IgD-negative memory B cell (primary cell): ENCODE results near the gene AGT. TPM values are rescaled to one million over a fixed set of nuclear protein-coding genes. Genes with fewer than 3 reads are reported as not detected.

Experiments
- H3K27ac Mint-ChIP-seq, 3 donors: one replicate each; pipeline ENCODE4 v1.8.0; 2020 to 2022; ENCODE audit warnings: mild to moderate bottlenecking in 3 of 3, mixed read lengths in 3 of 3, moderate library complexity in 1 of 3
- H3K27me3 Mint-ChIP-seq: one replicate; pipeline ENCODE4 v1.8.0; 2021; ENCODE audit warnings: mixed read lengths
- H3K36me3 Mint-ChIP-seq: one replicate; pipeline ENCODE4 v1.8.0; 2020; ENCODE audit warnings: mild to moderate bottlenecking, mixed read lengths
- H3K4me1 Mint-ChIP-seq, 3 donors: one replicate each; pipeline ENCODE4 v1.8.0; 2020 to 2022; ENCODE audit warnings: mixed read lengths in 3 of 3, mild to moderate bottlenecking in 1 of 3
- H3K4me3 Mint-ChIP-seq, 4 donors: one replicate each; pipeline ENCODE4 v1.8.0; 2020 to 2022; ENCODE audit warnings: mild to moderate bottlenecking in 4 of 4, mixed read lengths in 4 of 4, moderate library complexity in 3 of 4
- H3K9me3 Mint-ChIP-seq, 3 donors: one replicate each; pipeline ENCODE4 v1.8.0; 2020 to 2021; ENCODE audit warnings: mixed read lengths in 3 of 3, mild to moderate bottlenecking in 1 of 3
- polyA plus RNA-seq: library from polyadenylated mRNA; unstranded; fragments of 300-500 nt; fragmentation: Illumina TruSeq; gene quantifications from one replicate; pipeline ENCODE4 v1.2.3, GENCODE V29; 2021

AGT gene
- polyA plus RNA-seq = not detected

DNA sequence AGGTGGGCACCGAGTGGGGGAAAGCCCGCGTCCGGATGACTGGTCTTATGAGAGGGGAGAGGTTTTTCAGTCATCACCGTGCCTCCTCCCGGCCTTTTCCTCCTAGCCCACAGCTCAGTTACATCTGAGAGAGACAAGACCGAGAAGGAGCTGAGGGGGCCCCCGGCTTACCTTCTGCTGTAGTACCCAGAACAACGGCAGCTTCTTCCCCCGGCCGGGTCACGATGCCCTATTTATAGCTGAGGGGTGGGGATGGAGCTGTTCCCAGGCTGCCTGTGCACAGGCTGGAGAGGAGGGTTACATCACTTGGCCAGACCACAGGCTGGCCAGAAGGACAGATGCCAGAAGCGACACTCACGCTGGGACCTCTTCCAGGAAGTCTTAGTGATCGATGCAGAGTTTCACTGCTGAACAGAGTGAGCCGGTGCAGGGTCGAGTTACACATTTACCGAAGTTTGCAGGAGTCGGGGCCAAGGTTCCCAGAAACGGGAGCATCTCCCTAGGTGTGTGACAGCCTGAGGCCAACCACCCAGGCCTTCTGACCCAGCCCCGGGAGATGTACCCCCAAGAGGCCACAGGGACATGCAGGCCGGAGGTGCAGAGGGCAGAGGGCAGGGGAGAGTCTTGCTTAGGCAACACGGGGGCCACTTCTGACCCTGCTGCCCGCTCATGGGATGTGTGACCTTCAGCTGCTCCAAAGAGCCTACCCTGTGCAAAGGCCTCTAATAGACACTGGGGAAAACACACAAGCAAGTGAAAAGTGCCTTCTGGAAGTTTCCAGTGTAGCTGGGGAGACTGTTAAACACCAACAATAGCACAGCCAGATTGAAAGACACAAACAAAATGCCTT lies at the start of gene AGT:
Gene AGT, minus strand, starts transcription at position 208 of the 850 bp plus-strand sequence. CDS start 3,299 bp downstream, outside the sequence.
- Mint-ChIP-seq H3K27ac (no peak within 1 kb of the TSS), H3K4me1 (no peaks in the 10 kb centered on the region), H3K36me3 (no peaks in the 10 kb centered on the region), H3K4me3 (peak within 1 kb of the TSS in 2 of 4 donors; percentile 19 to 24), H3K27me3 (peaks cover 10% of the 10 kb centered on the region), H3K9me3 (peaks cover 5 to 7% (median 5%) of the 10 kb centered on the region in 3 donors)

DNA sequence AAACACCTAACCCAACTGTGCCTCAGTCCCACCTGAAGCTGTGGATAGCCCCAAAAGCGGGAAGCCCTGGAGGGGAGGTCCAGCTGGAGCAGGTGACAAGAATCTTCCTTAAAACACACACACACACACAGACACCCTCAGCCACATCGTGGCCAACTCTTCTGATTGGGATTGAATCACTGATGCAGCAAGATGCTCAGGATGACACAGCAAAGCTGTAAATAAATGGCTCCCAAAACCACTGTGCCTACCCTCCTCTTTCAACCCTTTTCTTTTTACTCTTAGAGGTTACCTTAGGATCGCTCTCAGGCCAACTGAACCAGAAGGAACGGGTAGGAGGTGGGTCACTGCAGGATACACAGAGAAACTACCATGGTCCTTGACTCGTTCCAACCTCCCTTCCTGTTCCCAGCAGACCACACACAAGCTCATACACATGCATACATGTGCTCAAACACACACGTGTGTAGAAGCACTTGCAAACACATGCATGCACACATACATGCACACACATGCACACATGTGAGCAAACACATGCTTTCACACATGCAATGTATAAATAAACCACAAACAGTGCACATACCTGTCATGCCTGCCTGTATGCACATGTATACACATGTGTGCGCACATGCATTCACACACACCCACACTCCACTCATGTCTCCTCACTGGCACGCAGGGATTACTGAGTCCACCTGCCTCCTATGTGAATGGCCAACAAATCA lies 47.7 kb upstream of the AGT start:
- H3K27me3 Mint-ChIP-seq = peaks cover 5% of the 10 kb centered on the region
- H3K27ac Mint-ChIP-seq = no peak overlapping the region
- H3K4me3 Mint-ChIP-seq = no peak overlapping the region
- H3K4me1 Mint-ChIP-seq = no peaks in the 10 kb centered on the region
- peaks cover 0 to 6% (median 0%) of the 10 kb centered on the region in 3 donors for H3K9me3 Mint-ChIP-seq
- H3K36me3 Mint-ChIP-seq = no peaks in the 10 kb centered on the region

DNA sequence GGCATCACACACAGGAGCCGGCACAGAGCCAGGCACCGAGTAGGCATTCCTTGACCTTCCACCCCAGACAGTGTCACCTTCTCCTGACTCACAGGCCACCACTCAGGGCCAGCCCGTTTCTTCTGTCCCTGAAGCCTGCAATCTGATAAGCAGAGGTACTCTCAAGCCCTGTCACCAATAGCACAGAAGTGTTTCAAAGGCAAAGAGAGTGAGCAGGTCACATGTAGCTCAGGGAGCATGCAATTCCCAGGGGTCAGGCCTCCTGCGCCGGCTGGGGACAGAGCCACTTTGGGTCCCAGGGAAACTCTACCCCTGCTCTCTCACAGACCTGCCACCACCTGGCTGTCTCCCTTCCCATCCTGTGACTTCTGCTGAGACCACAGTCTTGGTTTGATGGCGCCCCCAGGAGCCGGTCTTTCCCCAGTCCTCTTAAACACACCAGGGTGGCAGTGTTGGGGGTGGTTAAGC lies 46.5 kb upstream of the AGT start:
- H3K4me1 Mint-ChIP-seq = no peaks in the 10 kb centered on the region
- no peak overlapping the region for H3K27ac Mint-ChIP-seq

DNA sequence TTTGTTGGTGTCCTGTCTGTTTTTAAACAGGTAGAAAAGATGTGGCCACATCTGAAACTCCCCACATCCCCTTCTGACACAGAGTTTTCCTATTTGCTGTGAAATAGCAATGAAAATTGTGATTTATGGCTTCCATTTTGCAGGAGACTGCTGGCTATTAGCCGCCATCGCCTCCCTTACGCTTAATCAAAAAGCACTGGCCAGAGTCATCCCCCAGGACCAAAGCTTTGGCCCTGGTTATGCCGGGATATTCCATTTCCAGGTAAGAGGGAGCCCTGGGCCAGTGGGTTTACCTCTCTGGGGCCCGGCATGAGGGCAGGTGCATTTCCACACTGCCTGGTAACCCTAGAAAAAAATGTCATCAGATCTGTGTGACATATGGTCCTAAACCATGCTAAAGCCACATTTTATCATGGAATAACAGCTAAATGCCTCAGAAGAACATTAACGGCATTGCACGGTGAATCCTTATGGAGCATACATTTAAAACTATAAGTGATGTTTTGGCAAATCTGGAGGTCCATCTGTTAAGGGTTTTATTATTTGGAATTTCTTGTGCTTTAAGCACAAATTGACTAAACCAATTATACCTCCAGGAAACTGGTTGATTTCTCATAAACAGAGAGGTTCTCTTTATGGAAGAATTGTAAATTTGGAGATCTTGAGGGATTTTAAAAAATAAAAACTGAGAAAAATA lies 45.6 kb upstream of the AGT start:
- Mint-ChIP-seq H3K9me3 (peaks cover 0 to 3% (median 0%) of the 10 kb centered on the region in 3 donors), H3K4me3 (no peak overlapping the region), H3K4me1 (no peaks in the 10 kb centered on the region), H3K27me3 (peaks cover 4% of the 10 kb centered on the region), H3K27ac (no peak overlapping the region), H3K36me3 (no peaks in the 10 kb centered on the region)

More for the DNA sequence above, 46.5 kb upstream of the AGT start:
- no peak overlapping the region for H3K4me3 Mint-ChIP-seq
- H3K9me3 Mint-ChIP-seq = peaks cover 0 to 5% (median 0%) of the 10 kb centered on the region in 3 donors
- H3K36me3 Mint-ChIP-seq = no peaks in the 10 kb centered on the region
- peaks cover 5% of the 10 kb centered on the region for H3K27me3 Mint-ChIP-seq

DNA sequence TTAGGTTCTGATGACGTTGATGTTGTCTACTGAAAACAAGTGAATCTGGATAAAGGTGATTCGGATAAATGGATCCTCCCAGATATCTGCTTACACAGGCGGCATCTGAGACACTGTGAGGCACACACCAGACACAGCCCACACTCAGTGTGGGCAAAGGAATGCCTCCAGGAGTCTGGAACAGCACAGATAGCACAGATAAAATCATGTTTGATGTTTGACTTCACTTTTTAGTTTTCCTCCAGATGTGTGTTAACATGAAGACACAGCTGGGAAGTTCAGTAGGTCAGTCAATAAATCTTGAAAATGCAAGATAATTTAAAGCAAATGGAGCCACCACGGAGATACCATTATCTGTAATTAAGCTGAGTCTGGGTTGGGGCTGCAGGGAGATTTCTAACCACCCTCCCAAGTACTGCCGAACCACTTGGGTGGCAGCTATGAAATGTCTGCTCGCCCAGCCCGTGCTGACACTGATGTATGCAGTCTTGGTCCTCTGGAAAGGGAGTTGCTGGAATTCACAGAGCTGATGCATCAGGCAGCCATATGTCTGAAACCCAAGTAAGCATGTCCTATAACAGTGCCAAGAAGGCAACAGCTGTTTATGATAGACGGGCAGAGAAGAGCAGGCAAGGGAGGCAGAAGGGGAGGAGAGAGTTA lies 44.9 kb upstream of the AGT start:
- Mint-ChIP-seq H3K36me3 (no peaks in the 10 kb centered on the region), H3K4me3 (no peak overlapping the region), H3K4me1 (peaks cover 0 to 1% (median 0%) of the 10 kb centered on the region in 3 donors), H3K27ac (no peak overlapping the region), H3K9me3 (peaks cover 0 to 3% (median 0%) of the 10 kb centered on the region in 3 donors), H3K27me3 (peaks cover 4% of the 10 kb centered on the region)

DNA sequence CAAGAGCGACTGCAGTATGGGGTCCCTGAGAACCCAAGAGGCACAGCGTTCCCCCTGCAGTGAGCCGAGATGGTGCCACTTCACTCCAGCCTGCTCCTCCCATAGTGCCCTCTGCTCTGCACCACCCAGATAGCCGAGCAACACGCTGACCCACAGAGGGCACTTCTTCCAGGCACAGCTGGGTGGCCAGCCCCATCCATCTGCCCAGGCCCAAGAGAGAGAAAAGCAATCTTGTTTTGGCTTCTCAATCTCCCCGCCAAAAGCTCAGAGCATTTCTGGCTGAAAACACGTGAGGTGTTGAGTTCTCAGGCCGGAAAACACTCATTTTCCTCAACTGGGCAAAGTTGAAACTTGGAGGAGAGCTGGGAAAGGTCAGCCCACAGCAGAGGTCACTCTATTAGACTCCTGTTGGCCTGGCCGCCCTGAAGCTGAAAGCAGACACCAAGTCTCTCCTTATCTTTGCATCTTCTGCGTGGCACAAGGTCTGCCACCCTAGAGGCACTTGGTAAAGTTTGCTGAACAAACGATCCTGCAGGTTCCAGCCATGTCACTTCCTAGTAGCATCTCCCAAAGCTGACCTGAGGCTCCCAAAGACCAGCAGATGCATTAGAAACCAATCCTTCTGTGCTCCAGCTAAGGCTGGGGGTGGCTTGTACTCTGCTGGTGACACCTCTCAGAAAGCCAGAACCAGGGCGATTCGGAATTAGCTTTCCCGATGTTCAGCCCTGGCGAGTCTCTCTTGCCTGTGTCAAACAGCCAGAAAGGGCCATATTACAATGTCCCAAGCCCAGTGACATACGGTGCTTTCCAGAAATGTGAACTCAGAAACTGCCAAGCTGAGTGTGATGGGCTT lies 44.2 kb upstream of the AGT start:
- Mint-ChIP-seq H3K36me3 (no peaks in the 10 kb centered on the region), H3K27ac (no peak overlapping the region), H3K4me1 (peaks cover 0 to 6% (median 3%) of the 10 kb centered on the region in 3 donors), H3K4me3 (no peak overlapping the region), H3K27me3 (peaks cover 4% of the 10 kb centered on the region), H3K9me3 (peaks cover 0 to 3% (median 0%) of the 10 kb centered on the region in 3 donors)

DNA sequence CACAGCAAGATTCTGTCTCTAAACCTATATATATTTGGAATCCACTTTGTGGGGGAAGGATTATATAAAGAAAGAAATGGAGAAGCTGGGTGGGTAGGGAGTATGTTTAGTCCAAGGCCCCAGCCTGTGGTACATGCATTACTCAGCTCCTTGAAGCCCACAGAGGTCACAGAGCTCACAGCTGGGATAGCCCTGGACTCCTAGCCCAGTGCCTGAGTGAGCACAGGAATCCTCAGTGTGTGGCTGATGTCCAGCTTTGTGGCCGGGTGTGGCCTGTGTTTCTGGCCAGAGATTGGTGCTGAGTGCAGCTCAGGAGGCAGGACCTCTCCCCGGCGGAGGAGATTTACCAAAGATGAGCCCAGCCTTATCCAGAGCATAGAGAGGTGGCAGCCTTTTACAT lies 40.9 kb upstream of the AGT start:
- H3K27ac Mint-ChIP-seq = no peak overlapping the region
- no peaks in the 10 kb centered on the region for H3K9me3 Mint-ChIP-seq
- no peaks in the 10 kb centered on the region for H3K36me3 Mint-ChIP-seq
- no peak overlapping the region for H3K4me3 Mint-ChIP-seq
- peaks cover 3% of the 10 kb centered on the region for H3K27me3 Mint-ChIP-seq
- H3K4me1 Mint-ChIP-seq = peaks cover 0 to 17% (median 9%) of the 10 kb centered on the region in 3 donors

DNA sequence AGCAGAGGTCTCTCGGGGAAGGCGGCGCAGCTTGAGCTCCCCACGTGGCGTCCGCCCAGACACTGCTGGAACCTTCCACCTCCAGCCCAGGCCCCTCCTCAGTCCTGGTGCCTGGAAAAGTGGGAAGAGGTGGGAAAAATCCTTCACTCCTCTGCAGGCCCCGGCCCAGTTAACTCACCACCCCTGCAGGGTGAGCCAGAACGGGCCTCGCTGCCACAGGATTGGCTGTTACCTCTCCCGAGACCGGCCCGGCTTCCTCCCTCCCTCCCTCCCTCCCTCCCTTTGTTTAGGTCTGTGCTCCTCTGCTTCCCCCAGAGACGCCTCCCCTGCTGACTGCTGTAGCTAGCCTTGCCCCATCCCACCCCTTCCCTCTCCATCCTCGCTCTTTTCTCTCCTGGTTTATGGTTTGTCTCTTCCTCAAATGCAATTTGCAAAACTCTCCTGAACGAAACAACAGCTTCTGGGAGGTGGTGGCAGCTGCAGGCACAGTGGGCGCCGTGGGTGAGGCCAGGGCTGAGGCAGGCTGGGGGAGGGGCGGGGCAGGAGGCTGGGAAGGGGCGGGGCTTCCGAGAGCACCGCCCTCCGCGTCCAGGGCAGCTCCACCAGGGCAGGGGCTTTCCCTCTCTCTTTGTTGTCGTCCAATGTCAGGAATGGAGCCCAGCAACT lies 39.8 kb upstream of the AGT start:
- H3K27ac Mint-ChIP-seq = no peak overlapping the region

DNA sequence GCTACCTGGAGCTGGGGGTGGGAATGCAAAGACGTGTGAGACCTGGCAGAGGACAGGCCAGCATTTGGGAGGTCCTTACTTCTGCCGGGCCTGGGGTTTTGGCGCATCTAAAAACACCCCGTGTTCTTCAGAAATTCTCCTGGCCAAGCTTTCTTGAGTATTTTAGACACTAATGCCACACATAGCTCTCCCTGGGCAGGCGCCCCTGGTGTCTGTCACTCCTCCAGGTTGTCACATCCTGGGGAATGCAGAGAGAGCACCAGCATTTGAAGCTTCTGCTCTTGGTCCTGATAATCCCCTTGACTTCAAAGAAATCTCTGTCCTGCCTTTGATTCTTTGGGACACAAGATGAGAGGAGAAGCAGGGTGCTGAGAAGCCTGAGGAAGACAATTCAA lies 39.3 kb upstream of the AGT start:
- peaks cover 3% of the 10 kb centered on the region for H3K27me3 Mint-ChIP-seq
- H3K27ac Mint-ChIP-seq = no peak overlapping the region
- peaks cover 8 to 23% (median 19%) of the 10 kb centered on the region in 3 donors for H3K4me1 Mint-ChIP-seq
- H3K9me3 Mint-ChIP-seq = no peaks in the 10 kb centered on the region
- H3K36me3 Mint-ChIP-seq = no peaks in the 10 kb centered on the region
- H3K4me3 Mint-ChIP-seq = peak overlapping the region in 1 of 4 donors; percentile 59

More for the DNA sequence above, 39.8 kb upstream of the AGT start:
- Mint-ChIP-seq H3K27me3 (peaks cover 3% of the 10 kb centered on the region), H3K4me1 (peaks cover 5 to 21% (median 17%) of the 10 kb centered on the region in 3 donors), H3K36me3 (no peaks in the 10 kb centered on the region), H3K9me3 (no peaks in the 10 kb centered on the region), H3K4me3 (peak overlapping the region in 3 of 4 donors; percentile 60 to 79 (median 63))

DNA sequence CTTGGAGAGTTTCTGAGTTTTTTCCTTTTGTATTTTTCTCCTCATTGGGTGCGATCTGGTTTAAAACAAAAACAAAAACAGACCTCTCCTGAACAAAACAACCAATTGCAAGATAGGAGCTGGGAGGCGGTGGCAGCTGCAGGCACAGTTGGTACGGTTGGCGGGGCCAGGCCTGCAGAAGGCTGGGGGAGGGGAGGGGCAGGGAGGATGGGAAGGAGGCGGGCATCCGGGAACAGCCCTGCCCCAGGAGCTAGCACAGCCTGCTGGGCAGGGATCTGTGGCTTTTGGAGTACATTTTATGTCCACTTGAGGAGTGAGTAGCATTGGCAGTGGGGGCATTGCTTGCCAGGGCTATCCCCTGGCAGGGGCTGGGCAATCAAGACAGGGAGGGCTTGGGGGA lies 38.5 kb upstream of the AGT start:
- Mint-ChIP-seq H3K36me3 (no peaks in the 10 kb centered on the region), H3K9me3 (no peaks in the 10 kb centered on the region), H3K27me3 (peaks cover 3% of the 10 kb centered on the region), H3K4me3 (no peak overlapping the region), H3K4me1 (peaks cover 8 to 23% (median 19%) of the 10 kb centered on the region in 3 donors), H3K27ac (no peak overlapping the region)

DNA sequence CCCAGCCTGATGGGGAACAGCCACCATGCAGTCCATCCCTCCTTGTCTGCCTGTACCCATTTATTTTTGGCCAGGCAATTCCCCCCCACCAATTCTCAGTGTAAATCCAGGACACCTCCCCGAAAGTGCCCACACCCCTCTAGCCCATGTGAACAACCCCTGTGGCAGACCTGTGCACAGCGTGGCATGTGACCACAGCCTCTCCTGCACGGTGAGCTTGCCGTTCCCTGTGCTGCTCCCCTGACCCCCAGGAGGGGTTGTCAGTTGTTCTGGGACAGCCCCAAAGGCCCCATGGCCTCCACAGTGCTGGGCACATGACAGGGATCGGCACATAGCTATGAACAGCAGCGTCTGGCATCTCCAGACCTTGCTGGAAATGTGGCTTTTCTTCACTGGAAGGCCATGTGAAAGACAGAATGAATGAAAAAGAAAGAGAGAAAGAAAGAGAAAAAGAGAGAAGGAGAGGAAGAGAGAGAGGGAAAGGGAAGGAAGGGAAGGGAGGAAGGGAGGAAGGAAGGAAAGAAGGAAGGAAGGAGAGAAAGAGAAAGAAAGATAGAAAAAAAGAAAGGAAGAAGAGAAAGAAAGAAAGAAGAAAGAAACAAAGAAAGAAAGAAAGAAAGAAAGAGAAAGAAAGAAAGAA lies 37.2 kb upstream of the AGT start:
- H3K36me3 Mint-ChIP-seq = no peaks in the 10 kb centered on the region
- peaks cover 3% of the 10 kb centered on the region for H3K27me3 Mint-ChIP-seq
- H3K9me3 Mint-ChIP-seq = no peaks in the 10 kb centered on the region
- peak overlapping the region in 1 of 4 donors; percentile 63 for H3K4me3 Mint-ChIP-seq
- peaks cover 8 to 23% (median 19%) of the 10 kb centered on the region in 3 donors for H3K4me1 Mint-ChIP-seq
- no peak overlapping the region for H3K27ac Mint-ChIP-seq

DNA sequence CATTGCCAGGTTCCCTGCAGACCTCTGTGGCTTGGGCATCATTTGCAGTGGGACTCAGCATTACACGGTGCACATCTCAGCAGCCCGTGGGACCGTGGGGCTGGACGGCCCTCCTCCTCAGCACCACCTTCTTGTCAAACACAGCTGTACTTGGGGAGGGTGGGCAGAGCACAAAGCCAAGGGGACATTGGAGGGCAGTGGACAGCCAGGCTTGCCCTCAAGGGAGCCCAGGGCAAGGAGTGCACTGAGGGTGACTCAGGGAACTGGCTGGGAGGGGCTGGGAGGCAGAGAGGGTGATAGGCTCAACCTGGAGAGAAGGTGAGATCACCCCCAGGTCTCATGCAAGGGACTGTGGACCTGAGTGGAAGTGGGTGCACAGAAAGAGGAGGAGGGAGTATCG lies 36.7 kb upstream of the AGT start:
- Mint-ChIP-seq H3K27me3 (peaks cover 3% of the 10 kb centered on the region), H3K9me3 (no peaks in the 10 kb centered on the region), H3K36me3 (no peaks in the 10 kb centered on the region), H3K4me1 (peaks cover 8 to 23% (median 19%) of the 10 kb centered on the region in 3 donors), H3K4me3 (no peak overlapping the region), H3K27ac (no peak overlapping the region)

DNA sequence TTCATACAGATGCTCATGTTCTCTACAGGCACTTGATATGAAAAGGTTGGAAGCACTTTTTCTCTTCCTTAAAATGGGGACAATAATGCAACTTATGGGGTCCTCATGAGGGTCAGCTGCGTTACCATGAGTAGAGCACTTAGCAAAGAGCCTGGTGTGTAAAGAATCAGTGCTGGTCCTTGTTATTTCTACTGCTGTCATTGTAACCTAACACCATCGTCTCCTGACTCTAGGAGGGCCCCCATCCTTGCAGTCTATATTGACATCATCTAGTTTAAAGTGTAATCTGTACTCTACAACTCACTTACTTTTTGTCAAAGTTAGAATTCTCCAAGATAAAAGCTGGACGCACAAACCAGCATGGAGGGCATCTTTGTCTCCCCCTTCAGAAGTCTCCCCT lies 35.7 kb upstream of the AGT start:
- Mint-ChIP-seq H3K9me3 (no peaks in the 10 kb centered on the region), H3K4me1 (peaks cover 8 to 23% (median 19%) of the 10 kb centered on the region in 3 donors), H3K27ac (peak overlapping the region in 1 of 3 donors; percentile 43), H3K27me3 (peaks cover 3% of the 10 kb centered on the region), H3K4me3 (peak overlapping the region in 2 of 4 donors; percentile 83 to 84), H3K36me3 (no peaks in the 10 kb centered on the region)
